ENCODE measurements around the gene TKT. TPM values are rescaled to one million over a fixed set of nuclear protein-coding genes. Genes with fewer than 3 reads are reported as not detected.

TKT gene
- total RNA-seq, 2 donors from 2014 or later: 48.8 to 62.8 TPM

GRCh38 chr3:53215816-53216215 lies 40.0 kb downstream of the TKT start:
- H3K36me3 ChIP-seq: no peaks in the 10 kb centered on the region
- no peak overlapping the region for H3K4me3 ChIP-seq
- H3K9me3 ChIP-seq: no peaks in the 10 kb centered on the region
- TF ChIP-seq CTCF (IDR thresholded peaks at IDR 0.05): no peak
- H3K27me3 ChIP-seq: no peaks in the 10 kb centered on the region
- no peak overlapping the region for H3K27ac ChIP-seq
- H3K4me1 ChIP-seq: no peaks in the 10 kb centered on the region
- no peak for DNase-seq (ENCODE audit: low spot score)

GRCh38 chr3:53213276-53213675 lies 42.5 kb downstream of the TKT start:
- no peaks in the 10 kb centered on the region for H3K27me3 ChIP-seq
- H3K4me3 ChIP-seq: no peak overlapping the region
- H3K4me1 ChIP-seq: no peaks in the 10 kb centered on the region
- H3K27ac ChIP-seq: no peak overlapping the region
- no peak for DNase-seq (ENCODE audit: low spot score)
- no peak for TF ChIP-seq CTCF (IDR thresholded peaks at IDR 0.05)
- H3K36me3 ChIP-seq: no peaks in the 10 kb centered on the region
- H3K9me3 ChIP-seq: peaks cover 0 to 13% of the 10 kb centered on the region in 2 donors

- Histone ChIP-seq H3K4me1 (no peaks in the 10 kb centered on the region), H3K9me3 (peaks cover 0 to 16% of the 10 kb centered on the region in 2 donors), H3K27me3 (no peaks in the 10 kb centered on the region), H3K4me3 (no peak overlapping the region), H3K36me3 (no peaks in the 10 kb centered on the region), H3K27ac (no peak overlapping the region)
- no peak for TF ChIP-seq CTCF (IDR thresholded peaks at IDR 0.05)
- no peak for DNase-seq (ENCODE audit: low spot score)
Measured at GRCh38 chr3:53211706-53212702, 43.8 kb downstream of the TKT start.

- no peak overlapping the region for H3K27ac ChIP-seq
- TF ChIP-seq CTCF (IDR thresholded peaks at IDR 0.05): no peak
- no peaks in the 10 kb centered on the region for H3K27me3 ChIP-seq
- DNase-seq (ENCODE audit: low spot score): no peak
- H3K4me3 ChIP-seq: no peak overlapping the region
- no peaks in the 10 kb centered on the region for H3K36me3 ChIP-seq
- no peaks in the 10 kb centered on the region for H3K9me3 ChIP-seq
- H3K4me1 ChIP-seq: no peaks in the 10 kb centered on the region
Measured at GRCh38 chr3:53202331-53203015, 53.3 kb downstream of the TKT start.

GRCh38 chr3:53200501-53201498 lies 55.0 kb downstream of the TKT start:
- H3K4me1 ChIP-seq: peaks cover 0 to 10% of the 10 kb centered on the region in 2 donors
- no peak overlapping the region for H3K27ac ChIP-seq
- no peak for TF ChIP-seq CTCF (IDR thresholded peaks at IDR 0.05)
- H3K4me3 ChIP-seq: no peak overlapping the region
- no peak for DNase-seq (ENCODE audit: low spot score)
- H3K36me3 ChIP-seq: no peaks in the 10 kb centered on the region
- no peaks in the 10 kb centered on the region for H3K9me3 ChIP-seq
- H3K27me3 ChIP-seq: no peaks in the 10 kb centered on the region
